ENCODE measurements around the gene ZNF865.

GRCh38 chr19:55660404-55660803 lies 55.0 kb downstream of the ZNF865 start:
- TF ChIP-seq CSRNP3 (CRISPR knock-in tag; IDR thresholded peaks at IDR 0.05) (no peak), ARNTL (CRISPR knock-in tag; IDR thresholded peaks at IDR 0.05; ENCODE audit: borderline replicate concordance, low read depth) (no peak)
